SK-N-MC (cell line): ENCODE results near the gene ACKR2.

Experiments used
- EZH2 ChIP-seq: fragments of 200-600 bp; sonication (generic); IDR thresholded peaks from one replicate; pipeline ENCODE4 v1.6.1; 2017; ENCODE audit warnings: antibody characterized with exemption
- FOXP2 ChIP-seq: optimal IDR thresholded peaks from 2 replicates; pipeline ENCODE3; 2011; ENCODE audit warnings: mild to moderate bottlenecking, moderate library complexity; ENCODE audit not compliant: insufficient read depth; ENCODE audit errors: extremely low read length, control extremely low read depth
- POLR2AphosphoS5 ChIP-seq: IDR thresholded peaks from 2 replicates; pipeline ENCODE4 v1.6.1; 2012; ENCODE audit warnings: mild to moderate bottlenecking, low read depth, low read length, borderline replicate concordance

GRCh38 chr3:42829628-42830436, 20.6 kb downstream of the ACKR2 start:
- TF ChIP-seq POLR2AphosphoS5 (no peak), EZH2 (no peak), FOXP2 (no peak)
